ENCODE results near the gene KRTAP5-5.
"Not testable (repeated sequence)": the region's sequence is repeated elsewhere in the genome, so short reads cannot be mapped to it uniquely, and the experiment has no call there.

KRTAP5-5 gene, protein sequence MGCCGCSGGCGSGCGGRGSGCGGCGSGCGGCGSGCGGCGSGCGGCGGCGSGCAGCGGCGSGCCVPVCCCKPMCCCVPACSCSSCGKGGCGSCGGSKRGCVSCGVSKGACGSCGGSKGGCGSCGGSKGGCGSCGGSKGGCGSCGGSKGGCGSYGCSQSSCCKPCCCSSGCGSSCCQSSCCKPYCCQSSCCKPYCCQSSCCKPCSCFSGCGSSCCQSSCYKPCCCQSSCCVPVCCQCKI

DNA sequence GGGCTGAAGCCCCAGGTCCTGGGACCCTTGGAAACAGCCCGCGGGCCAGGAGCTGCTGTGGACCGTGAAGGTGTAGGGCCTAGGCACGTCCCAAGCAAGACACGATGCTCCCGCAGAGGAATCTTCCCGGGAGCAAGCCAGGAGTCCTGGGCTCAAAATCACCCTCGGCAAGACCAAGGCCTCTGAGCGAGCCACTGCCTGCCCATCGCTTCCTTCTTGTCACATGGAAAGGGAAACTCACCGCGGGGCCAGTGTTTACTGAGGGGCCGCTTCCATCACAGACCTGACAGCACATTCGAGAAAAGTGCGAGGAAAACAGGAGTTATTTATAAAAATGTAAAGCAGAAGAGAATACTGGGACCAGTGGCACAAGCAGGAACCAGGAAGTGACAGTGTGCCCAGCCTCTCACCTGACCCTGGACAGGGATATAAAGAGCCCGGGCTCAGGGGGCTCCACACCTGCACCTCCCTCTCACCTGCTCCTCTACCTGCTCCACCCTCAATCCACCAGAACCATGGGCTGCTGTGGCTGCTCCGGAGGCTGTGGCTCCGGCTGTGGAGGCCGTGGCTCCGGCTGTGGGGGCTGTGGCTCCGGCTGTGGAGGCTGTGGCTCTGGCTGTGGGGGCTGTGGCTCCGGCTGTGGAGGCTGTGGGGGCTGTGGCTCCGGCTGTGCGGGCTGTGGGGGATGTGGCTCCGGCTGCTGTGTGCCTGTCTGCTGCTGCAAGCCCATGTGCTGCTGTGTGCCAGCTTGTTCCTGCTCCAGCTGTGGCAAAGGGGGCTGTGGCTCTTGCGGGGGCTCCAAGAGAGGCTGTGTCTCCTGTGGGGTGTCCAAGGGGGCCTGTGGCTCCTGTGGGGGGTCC lies at the start of gene KRTAP5-5:
TSS of gene KRTAP5-5 (plus strand) at position 450 of the 860 bp plus-strand sequence. CDS start at position 516, 66 bp downstream.
- no peak for DNase-seq

DNA sequence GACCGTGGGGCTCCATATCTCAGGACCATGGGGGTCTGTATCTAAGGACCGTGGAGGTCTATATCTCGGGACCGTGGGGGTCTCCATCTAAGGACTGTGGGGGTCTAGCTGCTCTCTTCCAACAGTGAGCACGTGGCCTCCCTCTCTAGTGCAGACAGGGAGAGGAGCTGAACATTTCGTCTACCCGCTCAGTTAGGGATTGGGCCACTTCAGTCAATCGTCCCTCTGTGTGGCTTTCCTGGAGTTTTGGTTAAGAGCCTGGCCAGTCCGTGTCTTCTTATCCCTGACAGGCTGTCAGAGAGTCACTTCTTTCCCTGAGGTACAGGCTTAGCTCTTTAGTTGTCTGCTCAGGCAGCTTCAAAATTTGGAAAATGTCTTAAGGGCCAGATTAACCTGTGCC lies 47.6 kb upstream of the KRTAP5-5 start:
- no peak for DNase-seq

DNA sequence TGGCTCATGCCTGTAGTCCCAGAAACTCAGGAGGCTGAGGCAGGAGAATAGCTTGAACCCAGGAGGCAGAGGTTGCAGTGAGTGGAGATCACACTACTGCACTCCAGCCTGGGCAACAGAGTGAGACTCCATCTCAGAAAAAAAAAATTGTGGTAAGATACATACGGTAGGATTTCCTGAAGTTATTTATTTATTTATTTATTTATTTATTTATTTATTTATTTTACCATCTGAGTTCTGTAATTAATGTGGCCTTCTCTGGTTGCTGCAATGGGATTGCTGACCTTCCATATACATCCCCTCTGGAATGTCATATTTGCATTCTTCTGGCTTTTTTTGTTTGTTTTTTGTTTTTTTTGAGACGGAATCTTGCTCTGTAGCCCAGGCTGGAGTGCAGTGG lies 46.7 kb upstream of the KRTAP5-5 start:
- not testable (repeated sequence) for DNase-seq

DNA sequence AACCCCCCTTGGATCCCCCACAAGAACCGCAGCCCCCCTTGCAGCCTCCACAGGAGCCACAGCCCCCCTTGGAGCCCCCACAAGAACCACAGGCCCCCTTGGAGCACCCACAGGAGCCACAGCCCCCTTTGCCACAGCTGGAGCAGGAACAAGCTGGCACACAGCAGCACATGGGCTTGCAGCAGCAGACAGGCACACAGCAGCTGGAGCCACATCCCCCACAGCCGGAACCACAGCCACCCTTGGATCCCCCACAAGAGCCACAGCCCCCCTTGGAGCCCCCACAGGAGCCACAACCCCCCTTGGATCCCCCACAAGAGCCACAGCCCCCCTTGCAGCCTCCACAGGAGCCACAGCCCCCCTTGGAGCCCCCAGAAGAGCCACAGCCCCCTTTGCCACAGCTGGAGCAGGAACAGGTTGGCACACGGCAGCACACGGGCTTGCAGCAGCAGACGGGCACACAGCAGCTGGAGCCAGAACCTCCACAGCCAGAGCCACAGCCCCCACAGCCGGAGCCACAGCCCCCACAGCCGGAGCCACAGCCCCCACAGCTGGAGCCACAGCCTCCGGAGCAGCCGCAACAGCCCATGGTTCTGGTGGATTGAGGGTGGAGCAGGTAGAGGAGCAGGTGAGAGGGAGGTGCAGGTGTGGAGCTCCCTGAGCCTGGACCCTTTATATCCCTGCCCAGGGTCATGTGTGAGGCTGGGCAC lies 44.8 kb upstream of the KRTAP5-5 start, which contains the start of gene KRTAP5-1:
TSS of gene KRTAP5-1 (minus strand) at position 623 of the 710 bp plus-strand sequence. CDS start at position 589, 34 bp downstream.
- not testable (repeated sequence) for DNase-seq

DNA sequence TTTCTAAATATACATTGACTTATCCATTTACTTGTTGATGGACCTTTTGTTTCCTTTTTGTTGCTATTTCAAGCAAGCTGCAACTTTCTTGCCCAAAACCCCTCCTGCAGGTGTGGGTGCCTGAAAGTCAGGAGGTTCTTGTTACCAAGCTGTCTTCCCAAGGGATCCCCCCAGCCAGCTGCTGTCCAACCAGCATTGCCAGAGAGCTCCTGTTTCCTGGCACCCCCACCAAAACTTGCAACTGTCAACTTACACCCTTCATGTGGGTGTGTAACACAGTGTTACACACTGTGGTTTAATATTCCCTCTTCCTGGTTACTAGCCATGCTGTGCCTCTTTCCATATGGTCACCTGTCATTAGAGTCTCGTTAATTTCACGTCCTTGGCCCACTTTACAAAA lies 42.9 kb upstream of the KRTAP5-5 start:
- no peak for DNase-seq

DNA sequence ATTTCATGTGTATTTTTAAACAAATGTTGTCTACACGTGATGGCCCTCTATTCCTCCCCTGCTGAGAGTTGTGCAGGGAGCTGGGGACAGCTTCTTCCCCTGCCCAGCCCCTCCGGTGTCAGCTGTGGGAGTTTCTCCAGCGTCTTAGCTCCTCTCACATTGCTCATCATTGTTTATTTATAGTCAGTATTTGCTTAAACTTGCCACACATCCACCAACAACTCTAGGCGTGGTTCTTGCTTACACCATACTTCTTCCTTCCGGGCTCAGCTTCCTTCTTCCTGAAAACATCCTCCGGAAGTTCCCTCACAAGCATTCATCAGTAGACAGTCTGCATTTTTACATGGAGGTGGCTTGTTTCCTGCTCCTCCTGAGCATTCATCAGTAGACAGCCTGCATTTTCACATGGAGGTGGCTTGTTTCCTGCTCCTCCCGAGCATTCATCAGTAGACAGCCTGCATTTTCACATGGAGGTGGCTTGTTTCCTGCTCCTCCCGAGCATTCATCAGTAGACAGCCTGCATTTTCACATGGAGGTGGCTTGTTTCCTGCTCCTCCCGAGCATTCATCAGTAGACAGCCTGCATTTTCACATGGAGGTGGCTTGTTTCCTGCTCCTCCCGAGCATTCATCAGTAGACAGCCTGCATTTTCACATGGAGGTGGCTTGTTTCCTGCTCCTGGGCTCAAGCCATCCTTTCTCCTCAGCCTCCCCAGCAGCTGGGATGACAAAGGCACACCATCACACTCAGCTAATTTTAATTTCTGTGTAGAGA lies 40.2 kb upstream of the KRTAP5-5 start:
- DNase-seq: not testable (repeated sequence)

DNA sequence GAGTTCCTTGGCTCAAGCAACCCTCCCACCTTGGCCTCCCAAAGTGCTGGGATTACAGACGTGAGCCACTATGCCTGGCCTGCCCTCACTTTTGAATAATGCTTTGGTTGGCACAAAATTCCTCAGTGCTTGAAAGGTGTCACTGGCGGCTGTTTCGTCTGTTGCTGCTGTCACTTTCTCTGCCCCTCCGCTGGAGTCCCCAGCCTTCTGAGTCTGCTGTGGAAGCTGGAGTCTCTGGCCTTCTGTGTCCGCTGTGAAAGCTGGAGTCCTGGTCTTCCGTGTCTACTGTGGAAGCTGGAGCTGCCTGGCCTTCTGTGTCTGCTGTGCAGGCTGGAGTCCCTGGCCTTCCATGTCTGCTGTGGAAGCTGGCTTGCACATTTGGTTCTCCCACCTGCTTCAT lies 39.6 kb upstream of the KRTAP5-5 start:
- no peak for DNase-seq

DNA sequence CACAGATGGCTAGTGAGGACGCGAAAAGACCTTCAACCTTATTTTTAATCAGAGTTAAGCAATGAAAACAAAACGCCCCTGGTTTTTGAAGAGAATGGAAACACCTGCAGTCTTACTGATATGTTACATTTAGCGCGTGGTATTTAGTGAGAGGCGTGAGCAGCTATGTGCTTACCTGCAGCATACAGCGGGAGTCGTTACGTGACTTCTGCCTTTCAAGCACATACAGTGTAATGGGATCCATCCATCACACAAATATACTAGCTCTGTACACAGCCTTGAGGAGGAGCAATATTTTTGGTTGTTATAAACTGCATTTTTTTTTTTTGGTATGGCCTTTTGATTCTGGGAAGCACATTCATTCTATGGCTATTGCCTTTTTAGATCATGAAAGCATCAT lies 36.9 kb upstream of the KRTAP5-5 start:
- DNase-seq: no peak

DNA sequence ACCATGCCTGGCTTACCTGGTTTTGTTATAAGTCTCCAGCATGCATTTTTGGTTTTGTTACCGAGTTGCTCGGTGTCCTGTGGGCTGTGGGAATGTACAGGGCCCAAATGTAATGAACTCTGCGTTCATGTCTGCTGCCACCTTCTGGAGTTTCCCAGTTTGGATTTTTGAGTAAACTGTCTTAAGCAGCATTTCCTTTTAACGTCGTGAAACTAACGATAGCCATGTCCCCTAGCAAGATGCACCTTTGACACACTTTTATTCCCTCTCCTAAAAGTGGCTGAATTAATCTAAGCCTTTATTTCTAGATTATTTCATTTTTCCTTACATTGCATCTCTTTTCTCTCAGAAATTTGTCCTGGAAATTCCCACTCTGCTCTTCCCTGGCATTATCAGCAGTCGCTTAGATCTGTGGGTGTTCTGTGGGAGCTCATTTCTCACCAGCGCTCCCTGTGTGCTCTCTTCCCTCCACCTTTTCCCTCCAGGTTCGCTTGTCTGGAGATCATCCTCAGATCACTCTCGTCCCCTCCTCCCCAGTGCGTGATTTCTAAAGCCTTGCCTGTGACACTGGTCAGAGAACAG lies 33.5 kb upstream of the KRTAP5-5 start:
- DNase-seq: not testable (repeated sequence)

DNA sequence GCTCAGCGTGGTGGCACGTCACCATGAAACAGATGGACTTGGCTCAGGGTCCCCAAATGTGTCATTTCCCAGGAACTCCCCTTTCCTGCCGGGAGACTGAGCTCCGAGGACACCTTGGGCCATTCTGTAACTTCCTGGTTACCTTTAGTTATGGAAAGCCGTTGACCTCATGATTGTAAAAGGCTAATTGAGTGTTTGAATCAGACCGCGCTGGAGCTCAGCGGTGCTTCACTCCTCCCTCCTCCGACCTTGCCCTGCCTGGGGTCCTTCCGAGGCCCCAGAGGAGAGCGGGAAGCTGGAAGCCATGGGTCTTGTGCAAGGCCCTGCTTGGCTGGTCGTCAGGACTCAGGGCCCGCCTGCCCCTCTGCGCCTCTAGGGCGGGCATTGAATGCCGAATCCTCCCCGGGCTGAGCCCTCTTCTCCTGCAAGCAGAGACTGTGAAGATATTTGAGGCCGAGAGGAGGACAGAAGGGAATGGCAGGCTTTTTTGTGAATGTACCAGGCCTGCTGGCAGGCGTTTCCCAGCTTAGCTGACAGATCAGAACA lies 32.9 kb upstream of the KRTAP5-5 start:
- DNase-seq: not testable (repeated sequence)

DNA sequence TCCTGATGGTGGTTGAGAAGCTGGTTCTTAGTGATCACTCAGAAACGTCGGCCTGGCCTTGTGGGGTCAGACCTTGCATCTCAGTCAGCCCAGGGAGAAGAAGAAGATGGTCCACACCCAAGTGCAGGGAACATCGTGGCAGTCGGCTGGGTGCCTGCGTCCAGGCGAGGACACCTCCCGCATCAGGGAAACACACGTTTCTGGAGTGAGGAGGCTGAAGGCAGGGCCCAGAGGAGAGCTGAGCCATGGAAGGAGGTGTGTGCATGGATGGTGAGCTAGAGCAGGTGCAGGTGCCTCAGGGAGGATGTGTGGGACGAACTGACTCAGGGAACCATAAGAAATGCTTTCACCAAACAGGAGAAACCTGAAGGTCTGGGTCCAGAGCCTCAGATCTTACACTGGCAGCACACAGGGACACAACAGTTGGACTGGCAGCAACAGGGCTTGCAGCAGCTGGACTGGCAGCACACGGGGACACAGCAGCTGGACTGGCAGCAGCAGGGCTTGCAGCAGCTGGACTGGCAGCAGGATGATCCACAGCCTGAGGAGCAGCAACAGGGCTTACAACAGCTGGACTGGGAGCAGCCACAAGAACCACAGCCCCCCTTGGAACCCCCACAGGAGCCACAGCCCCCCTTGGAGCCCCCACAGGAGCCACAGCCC lies 32.1 kb upstream of the KRTAP5-5 start:
- DNase-seq: no peak

DNA sequence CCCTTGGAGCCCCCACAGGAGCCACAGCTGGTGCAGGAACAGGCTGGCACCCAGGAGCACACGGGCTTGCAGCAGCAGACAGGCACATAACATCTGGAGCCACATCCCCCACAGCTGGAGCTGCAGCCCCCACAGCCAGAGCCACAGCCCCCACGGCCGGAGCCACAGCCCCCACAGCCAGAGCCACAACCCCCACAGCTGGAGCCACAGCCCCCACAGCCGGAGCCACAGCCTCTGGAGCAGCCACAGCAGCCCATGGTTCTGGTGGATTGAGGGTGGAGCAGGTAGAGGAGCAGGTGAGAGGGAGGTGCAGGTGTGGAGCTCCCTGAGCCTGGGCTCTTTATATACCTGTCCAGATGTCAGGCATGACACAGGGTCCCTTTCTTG lies 31.6 kb upstream of the KRTAP5-5 start, which contains the start of gene KRTAP5-2:
TSS of gene KRTAP5-2 (minus strand) at position 301 of the 387 bp plus-strand sequence. CDS start at position 257, 44 bp downstream.
- DNase-seq: no peak

DNA sequence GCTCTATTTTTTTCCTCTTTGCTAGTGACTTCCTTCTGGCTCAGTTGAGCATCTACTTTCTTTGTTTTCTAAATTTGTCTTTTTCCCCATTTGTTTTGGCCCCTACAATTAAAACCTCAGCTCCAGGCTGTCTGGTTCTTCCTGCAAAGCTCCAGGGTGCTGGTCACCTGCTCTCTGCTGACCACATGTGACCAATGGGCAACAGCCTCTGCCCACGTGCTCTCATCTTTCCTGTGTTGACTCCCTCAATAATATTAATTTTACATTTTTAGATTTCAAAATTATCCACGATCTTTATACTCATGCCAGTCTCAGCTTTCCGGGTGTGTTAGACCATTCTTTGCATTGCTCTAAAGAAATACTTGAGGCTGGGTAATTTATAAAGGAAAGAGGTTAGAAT lies 31.2 kb upstream of the KRTAP5-5 start:
- DNase-seq: not testable (repeated sequence)

DNA sequence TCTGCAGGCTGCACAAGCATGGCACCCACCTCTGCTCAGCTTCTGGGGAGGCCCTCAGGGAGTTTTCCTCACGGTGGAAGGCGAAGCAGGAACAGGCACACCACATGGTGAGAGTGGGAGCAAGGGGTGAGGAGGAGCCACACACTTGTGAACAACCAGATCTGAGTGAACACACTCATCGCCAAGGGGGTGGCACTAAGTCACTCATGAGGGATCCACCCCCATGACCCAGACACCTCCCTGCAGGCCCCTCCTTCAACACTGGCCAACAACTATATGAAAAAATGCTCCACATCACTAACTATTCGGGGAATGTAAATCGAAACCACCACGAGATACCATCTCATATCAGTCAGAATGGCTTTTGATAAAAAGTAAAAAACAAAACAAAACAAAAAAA lies 30.8 kb upstream of the KRTAP5-5 start:
- DNase-seq: no peak

DNA sequence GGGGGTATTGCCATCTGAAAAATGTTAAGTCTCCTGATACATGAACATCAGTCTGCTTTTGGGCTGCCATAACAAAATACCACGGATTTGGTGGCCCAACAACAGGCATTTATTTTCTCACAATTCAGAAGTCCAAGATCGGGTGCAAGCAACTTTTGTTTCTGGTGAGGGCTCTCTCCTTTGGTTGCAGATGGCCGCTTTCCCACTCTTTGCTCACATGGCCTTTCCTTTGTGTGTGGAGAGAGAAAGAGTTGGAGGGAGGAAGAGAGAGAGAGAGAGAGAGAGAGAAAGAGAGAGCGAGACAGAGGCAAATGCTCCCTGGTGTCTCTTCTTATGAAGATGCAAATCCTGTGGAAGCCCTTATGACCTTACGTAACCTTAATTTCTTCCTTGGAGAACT lies 28.9 kb upstream of the KRTAP5-5 start:
- no peak for DNase-seq

DNA sequence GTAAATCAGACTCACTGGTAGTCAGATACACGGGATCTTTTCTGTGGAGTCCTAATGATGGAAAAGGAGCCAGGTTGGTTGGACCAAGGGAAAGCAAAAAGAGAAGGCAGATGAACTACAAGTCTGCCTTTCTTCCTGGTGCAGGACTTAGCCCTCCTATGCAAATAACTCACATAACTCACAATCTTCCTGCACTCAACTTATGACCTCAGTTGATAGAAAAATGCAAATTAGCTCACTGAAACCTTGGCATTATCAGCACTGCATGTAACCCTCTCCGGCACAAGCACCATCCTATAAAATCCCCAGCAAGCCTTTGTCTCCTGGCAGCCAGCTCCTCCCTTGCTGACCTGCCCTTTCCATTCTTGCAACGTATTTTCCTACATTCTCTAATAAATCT lies 27.9 kb upstream of the KRTAP5-5 start:
- DNase-seq: not testable (repeated sequence)

DNA sequence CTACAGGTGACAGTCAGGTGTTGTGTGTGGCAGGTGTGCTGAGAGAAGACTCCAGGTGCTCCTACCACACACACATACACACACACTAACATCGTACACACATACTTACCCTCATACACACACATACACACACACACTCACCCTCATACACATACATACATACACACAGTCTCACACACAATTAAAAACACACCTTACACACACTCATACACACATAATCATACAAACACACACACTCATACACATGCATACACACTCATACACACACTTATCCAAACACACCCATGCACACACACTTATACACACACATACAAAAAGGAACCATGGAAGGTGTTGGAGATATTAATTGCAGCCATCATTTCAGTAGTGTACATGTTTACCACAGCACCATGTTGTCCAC lies 25.9 kb upstream of the KRTAP5-5 start:
- DNase-seq: no peak

DNA sequence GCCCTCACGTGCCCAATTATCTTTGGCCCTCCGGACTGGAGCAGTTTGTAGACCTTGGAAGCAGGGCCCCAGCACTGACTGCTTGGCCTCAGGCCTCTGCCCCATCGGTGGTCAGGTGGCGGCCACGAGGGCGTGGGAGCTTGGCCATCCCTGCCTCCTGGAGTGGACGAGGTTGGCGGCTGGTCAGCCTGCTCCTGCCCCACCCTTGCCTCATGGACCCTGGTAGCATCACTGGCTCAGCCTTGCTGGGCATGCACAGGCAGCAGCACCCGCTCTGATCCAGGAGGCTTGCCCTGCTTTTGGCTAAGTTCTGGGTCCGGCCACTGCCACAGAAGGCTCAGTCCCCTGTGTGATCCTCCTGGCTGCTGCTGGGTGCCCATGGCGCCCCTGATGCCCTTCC lies 25.4 kb upstream of the KRTAP5-5 start:
- no peak for DNase-seq

DNA sequence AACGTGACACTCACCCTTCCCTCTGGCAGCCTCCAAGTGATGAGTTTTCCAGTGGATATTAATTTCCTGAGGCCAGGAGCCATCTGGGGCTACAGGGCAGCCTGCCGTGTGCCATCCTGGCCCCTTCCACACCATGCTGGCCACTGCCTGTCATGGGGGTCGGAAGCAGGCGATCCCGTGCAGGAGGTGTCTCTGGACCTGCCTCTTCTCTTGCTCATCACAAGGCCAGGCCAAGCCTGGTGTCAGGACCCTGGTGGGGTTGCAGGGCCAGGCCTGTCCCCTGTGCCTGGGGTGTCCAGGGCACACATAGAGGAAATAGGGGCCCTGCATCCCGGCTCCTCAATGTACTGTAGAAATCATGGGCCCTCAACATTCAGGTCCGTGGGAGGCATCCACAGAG lies 24.9 kb upstream of the KRTAP5-5 start:
- no peak for DNase-seq

DNA sequence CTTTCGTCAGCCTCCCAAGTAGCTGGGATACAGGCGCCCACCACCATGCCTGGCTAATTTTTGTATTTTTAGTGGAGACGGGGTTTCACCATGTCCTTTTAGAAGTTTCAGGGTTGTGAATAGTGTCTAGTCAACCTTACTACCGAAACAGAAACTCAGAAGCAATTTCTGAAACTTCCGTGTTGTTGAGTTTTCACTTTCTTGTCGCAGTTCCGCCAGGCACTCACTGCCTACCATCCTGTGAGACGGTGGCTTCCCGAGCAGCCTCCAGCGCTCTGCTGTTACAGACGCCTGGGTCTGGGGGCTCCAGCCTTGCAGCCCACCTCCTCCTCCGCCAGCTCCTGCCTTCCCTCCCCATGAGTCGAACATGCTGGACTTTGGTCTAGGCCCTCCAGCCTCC lies 23.7 kb upstream of the KRTAP5-5 start:
- DNase-seq: not testable (repeated sequence)

DNA sequence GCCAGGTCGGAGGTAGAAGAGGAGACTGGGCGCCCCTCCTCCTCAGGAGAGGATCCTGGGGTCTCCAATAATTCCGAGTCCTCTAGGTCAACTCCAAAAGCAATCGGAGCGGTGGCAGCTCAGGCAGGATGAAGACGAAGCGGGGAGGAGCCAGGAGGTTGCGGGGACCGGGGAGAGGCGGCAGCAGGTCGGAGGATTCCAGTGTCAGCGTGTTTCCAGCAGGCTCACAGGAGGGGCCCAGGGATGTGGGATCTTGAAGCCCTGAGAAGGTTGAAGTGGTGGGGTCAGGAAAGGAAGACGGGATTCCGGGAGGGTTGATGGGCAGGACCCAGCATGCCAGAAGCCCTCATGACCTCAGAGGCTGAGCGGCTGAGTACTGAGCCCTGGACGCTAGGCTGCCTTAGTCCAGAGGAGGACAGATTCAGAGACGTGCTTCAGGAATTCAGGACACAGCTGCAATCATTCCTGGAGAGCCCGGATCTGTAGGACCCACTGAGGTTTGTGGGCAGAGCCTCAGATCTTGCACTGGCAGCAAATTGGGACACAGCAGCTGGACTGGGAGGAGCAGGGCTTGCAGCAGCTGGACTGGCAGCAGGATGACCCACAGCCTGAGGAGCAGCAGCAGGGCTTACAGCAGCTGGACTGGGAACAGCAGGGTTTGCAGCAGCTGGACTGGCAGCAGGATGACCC lies 22.3 kb upstream of the KRTAP5-5 start:
- DNase-seq: not testable (repeated sequence)
